Tracheal epithelial cell (primary cell): ENCODE measurements around the gene ZNF124. TPM values are rescaled to one million over a fixed set of nuclear protein-coding genes. Genes with fewer than 3 reads are reported as not detected.

Source experiments
- total RNA-seq: library from RNA; depleted of rRNA; stranded (reverse); fragments of >200 nt; gene quantifications from 2 replicates; pipeline ENCODE4 v1.2.1, GENCODE V29; 2014

The ZNF124 gene
- 33.5 and 40.2 TPM in 2 replicates for total RNA-seq

DNA sequence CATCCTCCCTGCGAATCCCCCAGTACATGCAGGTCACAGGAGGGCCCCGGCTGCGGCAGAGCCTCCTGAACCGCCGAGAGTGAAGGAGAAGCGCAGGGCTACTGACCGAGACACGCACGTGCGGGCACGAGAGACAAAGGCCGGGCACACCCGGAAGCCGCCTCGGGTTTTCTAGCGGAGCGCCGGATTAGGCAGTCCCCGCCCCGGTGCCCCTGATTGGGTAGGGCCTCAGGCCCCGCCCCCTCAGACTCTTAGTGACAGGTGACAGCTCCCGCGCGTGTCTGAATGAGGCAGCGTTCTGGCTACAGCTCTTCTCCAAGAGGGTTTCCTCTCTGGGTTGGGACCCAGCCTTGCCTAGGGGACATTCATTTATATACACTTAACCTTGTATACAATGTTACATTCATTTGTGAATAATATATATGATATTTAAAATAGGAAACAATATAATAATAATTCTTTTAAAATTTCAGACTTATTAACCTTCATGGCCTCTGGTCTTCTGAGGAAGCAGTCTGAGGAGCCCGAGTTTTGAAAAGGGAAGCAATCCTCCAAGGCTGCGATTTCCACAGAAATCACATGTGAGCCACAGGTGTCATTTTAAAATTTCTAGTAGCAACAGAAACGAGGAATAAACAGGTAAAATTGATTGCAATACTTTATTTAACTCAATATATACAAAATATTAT is at the start of gene ZNF124:
ZNF124 (minus strand) TSS at position 146 of the 689 bp plus-strand sequence; CDS start at position 3, 143 bp downstream.

Other genes with a start within 250 kb of the ZNF124 start
- 26.0 and 31.8 TPM in 2 replicates for gene AHCTF1, start 240.1 kb downstream of the ZNF124 start, total RNA-seq
- gene ZNF695, start 164.0 kb downstream of the ZNF124 start, total RNA-seq: 2.2 TPM in 1 of 2 replicates, not detected in the other
- gene ZNF670, start 93.2 kb downstream of the ZNF124 start, total RNA-seq: 2.7 and 3.4 TPM in 2 replicates
- 9.4 and 15.9 TPM in 2 replicates for gene ZNF669, start 67.7 kb downstream of the ZNF124 start, total RNA-seq
- not detected in 2 replicates for gene VN1R5, start 84.1 kb upstream of the ZNF124 start, total RNA-seq
- gene ZNF496, start 159.8 kb upstream of the ZNF124 start, total RNA-seq: 15.9 and 22.8 TPM in 2 replicates
- gene NLRP3, start 244.2 kb upstream of the ZNF124 start, total RNA-seq: 3.4 TPM in 1 of 2 replicates, not detected in the other